ENCODE measurements around the gene LYZ. TPM values are rescaled to one million over a fixed set of nuclear protein-coding genes. Genes with fewer than 3 reads are reported as not detected.

LYZ gene
- total and polyA plus RNA-seq, 10 donors: 96.3 to 941 (median 279) TPM

DNA sequence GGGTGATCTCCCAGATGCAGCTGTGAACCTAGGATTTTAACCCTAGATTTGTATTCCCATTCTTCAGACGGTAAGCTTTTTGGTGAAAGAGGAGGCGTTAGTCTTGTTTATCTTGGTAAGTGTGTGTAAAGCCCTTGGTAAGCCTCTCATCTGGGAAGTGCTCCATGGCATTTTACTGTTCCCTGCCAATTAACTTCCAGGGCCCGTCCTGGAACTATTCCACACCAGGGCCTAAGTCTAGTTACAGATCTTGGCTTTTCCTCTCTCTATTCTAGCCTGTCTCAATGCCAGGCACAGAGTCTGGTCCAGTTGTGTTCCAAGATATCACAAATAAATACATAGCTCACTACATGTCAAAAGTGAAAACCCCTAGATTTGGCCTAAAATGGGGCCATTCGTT lies 53.8 kb downstream of the LYZ start:
- 95 to 98% (median 97%) methylated on average over 4 of the region's 4 CpGs for WGBS, 5 donors
- H3K27ac ChIP-seq: no peak overlapping the region
- TF ChIP-seq POLR2AphosphoS5 (IDR thresholded peaks at IDR 0.05): no peak
- TF ChIP-seq, protein P1, sequence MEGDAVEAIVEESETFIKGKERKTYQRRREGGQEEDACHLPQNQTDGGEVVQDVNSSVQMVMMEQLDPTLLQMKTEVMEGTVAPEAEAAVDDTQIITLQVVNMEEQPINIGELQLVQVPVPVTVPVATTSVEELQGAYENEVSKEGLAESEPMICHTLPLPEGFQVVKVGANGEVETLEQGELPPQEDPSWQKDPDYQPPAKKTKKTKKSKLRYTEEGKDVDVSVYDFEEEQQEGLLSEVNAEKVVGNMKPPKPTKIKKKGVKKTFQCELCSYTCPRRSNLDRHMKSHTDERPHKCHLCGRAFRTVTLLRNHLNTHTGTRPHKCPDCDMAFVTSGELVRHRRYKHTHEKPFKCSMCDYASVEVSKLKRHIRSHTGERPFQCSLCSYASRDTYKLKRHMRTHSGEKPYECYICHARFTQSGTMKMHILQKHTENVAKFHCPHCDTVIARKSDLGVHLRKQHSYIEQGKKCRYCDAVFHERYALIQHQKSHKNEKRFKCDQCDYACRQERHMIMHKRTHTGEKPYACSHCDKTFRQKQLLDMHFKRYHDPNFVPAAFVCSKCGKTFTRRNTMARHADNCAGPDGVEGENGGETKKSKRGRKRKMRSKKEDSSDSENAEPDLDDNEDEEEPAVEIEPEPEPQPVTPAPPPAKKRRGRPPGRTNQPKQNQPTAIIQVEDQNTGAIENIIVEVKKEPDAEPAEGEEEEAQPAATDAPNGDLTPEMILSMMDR (IDR thresholded peaks at IDR 0.05 in 8 of 11, conservative IDR thresholded peaks at IDR 0.05 in 3 of 11): no peak
- no peak for TF ChIP-seq POLR2A (IDR thresholded peaks at IDR 0.05)
- no peak for DNase-seq
- no peaks in the 10 kb centered on the region for H3K4me1 ChIP-seq
- H3K9me3 ChIP-seq: peaks cover 0 to 8% (median 6%) of the 10 kb centered on the region in 8 donors
- H3K36me3 ChIP-seq: peaks cover 0 to 13% (median 0%) of the 10 kb centered on the region in 6 donors
- intact Hi-C loops (cut with DNase I; ENCODE audit: low total_unique reads): no loop called here
- H3K4me3 ChIP-seq: no peak overlapping the region
- H3K27me3 ChIP-seq (replicated peaks in 1 of 7): no peaks in the 10 kb centered on the region

Small RNAs within 50 kb of the gene (small RNA-seq; reads per million reads assigned to genes)
- 0 reads per million in 4 donors for gene RN7SL804P

Other genes starting within 250 kb of the LYZ start
- 10 to 100 TPM; 47.5 to 75.7 (median 66.2) TPM for gene CPSF6, start 108.8 kb upstream of the LYZ start, total RNA-seq
- gene CPSF6, start 108.8 kb upstream of the LYZ start, polyA plus RNA-seq: 10 to 100 TPM; 16.9 to 25.7 (median 18.6) TPM
- 10 to 100 TPM; 11.3 to 36.5 (median 15.4) TPM for gene YEATS4, start 11.4 kb downstream of the LYZ start, total RNA-seq
- gene YEATS4, start 11.4 kb downstream of the LYZ start, polyA plus RNA-seq: 10 to 100 TPM; 13.6 to 18.3 (median 17.6) TPM
- 10 to 100 TPM; 25.3 to 51.7 (median 31.8) TPM for gene FRS2, start 122.0 kb downstream of the LYZ start, total RNA-seq
- gene FRS2, start 122.0 kb downstream of the LYZ start, polyA plus RNA-seq: 1 to 10 TPM; 3.4 to 4.8 (median 4.3) TPM
- gene CCT2, start 237.1 kb downstream of the LYZ start, total RNA-seq: 100 to 1,000 TPM in 1 of 7 donors, 10 to 100 TPM in 6; 80.5 to 120 (median 89.0) TPM
- 100 to 1,000 TPM in 2 of 3 donors, 10 to 100 TPM in 1; 91.6 to 104 (median 103) TPM for gene CCT2, start 237.1 kb downstream of the LYZ start, polyA plus RNA-seq

Data from spleen (tissue), 11 donors.